PC-3 (cell line): ENCODE results near the gene MRRF. TPM values are rescaled to one million over a fixed set of nuclear protein-coding genes. Genes with fewer than 3 reads are reported as not detected.
"Not testable (repeated sequence)": the region's sequence is repeated elsewhere in the genome, so short reads cannot be mapped to it uniquely, and the experiment has no call there.

Experiments used
- ATAC-seq: fragments of 200-7000 bp; cut with Tn5 transposase; 2 replicates; pipeline ENCODE4 v1.9.1; 2020; ENCODE audit warnings: mild to moderate bottlenecking, moderate library complexity
- BruUV-seq: library from RNA; stranded (reverse); fragments of 400-500 nt; replicated peaks from 2 replicates; lab custom pipeline; 2021; lab: Mats Ljungman, UMichigan
- CTCF ChIA-PET: fragments of 300-600 bp; sonication (Branson Sonifier 250); formaldehyde crosslinking; loops from one replicate; lab custom pipeline; 2022; ENCODE audit warnings: antibody characterized with exemption; lab: Charles Lee
- POLR2A ChIA-PET: fragments of 300-600 bp; sonication (Branson Sonifier 250); formaldehyde crosslinking; loops from one replicate; lab custom pipeline; 2022; ENCODE audit warnings: antibody characterized with exemption; ENCODE audit not compliant: unreplicated experiment; lab: Charles Lee
- DNase-seq: peaks from one replicate; pipeline ENCODE4 v3.0.0-alpha.2; 2015
- H2AFZ ChIP-seq: fragments of 300-600 bp; sonication (generic); 2 replicates; pipeline ENCODE4 v1.6.0; 2016; ENCODE audit warnings: antibody characterized with exemption, low read length
- H3F3A ChIP-seq: fragments of 300-600 bp; sonication (generic); one replicate; pipeline ENCODE4 v1.6.0; 2017; ENCODE audit warnings: antibody characterized with exemption, low read length, control low read depth, mild to moderate bottlenecking; ENCODE audit not compliant: unreplicated experiment
- H3K27ac ChIP-seq: fragments of 300-600 bp; sonication (generic); 2 replicates; pipeline ENCODE4 v1.5.1; 2016; ENCODE audit warnings: mild to moderate bottlenecking, low read length
- H3K27me3 ChIP-seq: fragments of 300-600 bp; sonication (generic); 2 replicates; pipeline ENCODE4 v1.6.1; 2016; ENCODE audit warnings: low read length, mixed read lengths
- H3K36me3 ChIP-seq: fragments of 300-600 bp; sonication (generic); 2 replicates; pipeline ENCODE4 v1.6.1; 2016; ENCODE audit warnings: low read depth, mixed run types, low read length, mixed read lengths
- H3K4me1 ChIP-seq: fragments of 300-600 bp; sonication (generic); 2 replicates; pipeline ENCODE4 v1.5.1; 2016; ENCODE audit warnings: low read length; ENCODE audit not compliant: insufficient read depth
- H3K4me2 ChIP-seq: fragments of 300-600 bp; sonication (generic); 2 replicates; pipeline ENCODE4 v1.6.0; 2016; ENCODE audit warnings: low read length
- H3K4me3 ChIP-seq: fragments of 300-600 bp; sonication (generic); 2 replicates; pipeline ENCODE4 v1.5.1; 2016; ENCODE audit warnings: mild to moderate bottlenecking, low read length, mixed read lengths
- H3K79me2 ChIP-seq: fragments of 300-600 bp; sonication (generic); 2 replicates; pipeline ENCODE4 v1.6.1; 2017; ENCODE audit warnings: low read length, mixed read lengths
- H3K9ac ChIP-seq: fragments of 300-600 bp; sonication (generic); 2 replicates; pipeline ENCODE4 v1.6.0; 2016; ENCODE audit warnings: mild to moderate bottlenecking, low read length
- H3K9me2 ChIP-seq: fragments of 300-600 bp; sonication (generic); replicated peaks from 2 replicates; pipeline ENCODE4 v1.6.1; 2016; ENCODE audit warnings: mixed run types, low read length, mixed read lengths
- H3K9me3 ChIP-seq: fragments of 300-600 bp; sonication (generic); 2 replicates; pipeline ENCODE4 v1.6.1; 2016; ENCODE audit warnings: low read length, mixed read lengths
- H4K20me1 ChIP-seq: fragments of 300-600 bp; sonication (generic); 2 replicates; pipeline ENCODE4 v1.6.1; 2016; ENCODE audit warnings: low read length, mixed read lengths
- CTCF ChIP-seq: fragments of 300-600 bp; sonication (generic); conservative IDR thresholded peaks from 2 replicates; pipeline ENCODE4 v1.5.1; 2017; ENCODE audit warnings: antibody characterized with exemption, low read depth, mild to moderate bottlenecking, low read length
- EZH2 ChIP-seq: fragments of 300-600 bp; sonication (generic); IDR thresholded peaks from one replicate; pipeline ENCODE4 v1.6.1; 2017; ENCODE audit warnings: antibody characterized with exemption, mild to moderate bottlenecking, low read length; ENCODE audit not compliant: unreplicated experiment
- EZH2phosphoT487 ChIP-seq: fragments of 300-600 bp; sonication (generic); IDR thresholded peaks from 2 replicates; pipeline ENCODE4 v1.6.1; 2018; ENCODE audit warnings: mild to moderate bottlenecking, antibody characterized with exemption, low read length, borderline replicate concordance
- intact Hi-C: fragments of 100-400 bp; cut with micrococcal nuclease; formaldehyde crosslinking; loops from 2 replicates; pipeline ENCODE4 v1.9.0; 2023
- total RNA-seq: library from RNA; depleted of rRNA; stranded (reverse); fragments of >200 nt; gene quantifications from 2 replicates; pipeline ENCODE4 v1.2.3, GENCODE V29; 2014

The MRRF gene
- total RNA-seq, 1 experiment from 2014 or later = 30.2 TPM

- Histone ChIP-seq H3K4me1 (no peaks in the 10 kb centered on the region), H3K9ac (no peak overlapping the region), H3K4me3 (no peak overlapping the region), H3K4me2 (no peak overlapping the region), H3F3A (no peaks in the 10 kb centered on the region), H3K9me2 (no peaks in the 10 kb centered on the region), H3K9me3 (no peaks in the 10 kb centered on the region), H3K27me3 (no peaks in the 10 kb centered on the region), H3K27ac (no peak overlapping the region), H3K36me3 (no peaks in the 10 kb centered on the region), H2AFZ (no peak overlapping the region), H3K79me2 (no peaks in the 10 kb centered on the region), H4K20me1 (no peaks in the 10 kb centered on the region)
- intact Hi-C loops = loop anchor here (10.0 kb wide), 1 partner anchor 94 kb away; no protein-coding TSS in a partner anchor
- no peak for TF ChIP-seq EZH2phosphoT487
- no peak for TF ChIP-seq EZH2
- no peak for TF ChIP-seq CTCF
- DNase-seq (no peak), ATAC-seq (no peak)
- CTCF ChIA-PET = no interaction called here
- BruUV-seq = no TSS peak
- POLR2A ChIA-PET = no interaction called here
Observed at GRCh38 chr9:122360891-122361290, 96.2 kb downstream of the MRRF start.

GRCh38 chr9:122363131-122363530 is 98.4 kb downstream of the MRRF start:
- CTCF ChIA-PET, H3K9ac ChIP-seq, H3F3A ChIP-seq, H3K9me2 ChIP-seq, BruUV-seq, DNase-seq, POLR2A ChIA-PET, H3K27me3 ChIP-seq, H3K27ac ChIP-seq, H3K79me2 ChIP-seq, H4K20me1 ChIP-seq, H3K9me3 ChIP-seq, H3K4me2 ChIP-seq, ATAC-seq, H3K4me3 ChIP-seq, H3K36me3 ChIP-seq, H2AFZ ChIP-seq: not testable (repeated sequence)
- intact Hi-C loops = loop anchor here (10.0 kb wide), 1 partner anchor 92 kb away; no protein-coding TSS in a partner anchor
- peaks cover 19% of the 10 kb centered on the region for H3K4me1 ChIP-seq

GRCh38 chr9:122364117-122364782 is 99.6 kb downstream of the MRRF start:
- H3K4me3 ChIP-seq = no peak overlapping the region
- no peak overlapping the region for H3K4me2 ChIP-seq
- intact Hi-C loops = loop anchor here (10.0 kb wide), 1 partner anchor 91 kb away; no protein-coding TSS in a partner anchor
- H3K9ac ChIP-seq = no peak overlapping the region
- H3K4me1 ChIP-seq = peaks cover 23% of the 10 kb centered on the region
- H3K9me3 ChIP-seq = no peaks in the 10 kb centered on the region
- TF ChIP-seq CTCF (no peak), EZH2phosphoT487 (no peak), EZH2 (no peak)
- POLR2A ChIA-PET = no interaction called here
- no peak for ATAC-seq
- no peak overlapping the region for H3K27ac ChIP-seq
- H3K79me2 ChIP-seq = no peaks in the 10 kb centered on the region
- no peak for DNase-seq
- no peaks in the 10 kb centered on the region for H3K9me2 ChIP-seq
- no peaks in the 10 kb centered on the region for H3K27me3 ChIP-seq
- no peak overlapping the region for H2AFZ ChIP-seq
- H3F3A ChIP-seq = no peaks in the 10 kb centered on the region
- no TSS peak for BruUV-seq
- no peaks in the 10 kb centered on the region for H3K36me3 ChIP-seq
- no peaks in the 10 kb centered on the region for H4K20me1 ChIP-seq
- CTCF ChIA-PET = no interaction called here
